Tongue (tissue), 2 donors: ENCODE measurements around the gene MYO19. TPM values are rescaled to one million over a fixed set of nuclear protein-coding genes. Genes with fewer than 3 reads are reported as not detected.

Experiments used
- DNase-seq: peaks from one replicate; pipeline ENCODE4 v3.0.0-alpha.2; 2015
- total RNA-seq: library from RNA; depleted of rRNA; stranded (reverse); fragments of >200 nt; gene quantifications from one replicate; pipeline ENCODE4 v1.2.3, GENCODE V29; 2014

Gene MYO19, protein sequence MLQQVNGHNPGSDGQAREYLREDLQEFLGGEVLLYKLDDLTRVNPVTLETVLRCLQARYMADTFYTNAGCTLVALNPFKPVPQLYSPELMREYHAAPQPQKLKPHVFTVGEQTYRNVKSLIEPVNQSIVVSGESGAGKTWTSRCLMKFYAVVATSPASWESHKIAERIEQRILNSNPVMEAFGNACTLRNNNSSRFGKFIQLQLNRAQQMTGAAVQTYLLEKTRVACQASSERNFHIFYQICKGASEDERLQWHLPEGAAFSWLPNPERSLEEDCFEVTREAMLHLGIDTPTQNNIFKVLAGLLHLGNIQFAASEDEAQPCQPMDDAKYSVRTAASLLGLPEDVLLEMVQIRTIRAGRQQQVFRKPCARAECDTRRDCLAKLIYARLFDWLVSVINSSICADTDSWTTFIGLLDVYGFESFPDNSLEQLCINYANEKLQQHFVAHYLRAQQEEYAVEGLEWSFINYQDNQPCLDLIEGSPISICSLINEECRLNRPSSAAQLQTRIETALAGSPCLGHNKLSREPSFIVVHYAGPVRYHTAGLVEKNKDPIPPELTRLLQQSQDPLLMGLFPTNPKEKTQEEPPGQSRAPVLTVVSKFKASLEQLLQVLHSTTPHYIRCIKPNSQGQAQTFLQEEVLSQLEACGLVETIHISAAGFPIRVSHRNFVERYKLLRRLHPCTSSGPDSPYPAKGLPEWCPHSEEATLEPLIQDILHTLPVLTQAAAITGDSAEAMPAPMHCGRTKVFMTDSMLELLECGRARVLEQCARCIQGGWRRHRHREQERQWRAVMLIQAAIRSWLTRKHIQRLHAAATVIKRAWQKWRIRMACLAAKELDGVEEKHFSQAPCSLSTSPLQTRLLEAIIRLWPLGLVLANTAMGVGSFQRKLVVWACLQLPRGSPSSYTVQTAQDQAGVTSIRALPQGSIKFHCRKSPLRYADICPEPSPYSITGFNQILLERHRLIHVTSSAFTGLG
- 54.2 TPM for total RNA-seq

- DNase-seq, result peak; percentile 94
These were observed at the start of gene MYO19, which contains the start of gene PIGW for GRCh38 chr17:36534840-36535668. Gene MYO19 (minus strand): TSS chr17:36534868. CDS start chr17:36532538, 2,330 bp downstream. Gene PIGW (plus strand): TSS chr17:36534987. CDS start chr17:36537102, 2,115 bp downstream.

- DNase-seq, result no peak
These were observed 49.1 kb upstream of the MYO19 start for GRCh38 chr17:36583787-36584186.

GRCh38 chr17:36578671-36579070, 44.0 kb upstream of the MYO19 start:
- no peak for DNase-seq

- DNase-seq, result no peak
These were observed 42.1 kb upstream of the MYO19 start for GRCh38 chr17:36576793-36577192.

- no peak for DNase-seq
These were observed 40.4 kb upstream of the MYO19 start for GRCh38 chr17:36575028-36575427.

GRCh38 chr17:36566081-36566480, 31.4 kb upstream of the MYO19 start:
- no peak for DNase-seq

- DNase-seq, result no peak
These were observed 18.8 kb upstream of the MYO19 start for GRCh38 chr17:36553459-36553858.

DNA sequence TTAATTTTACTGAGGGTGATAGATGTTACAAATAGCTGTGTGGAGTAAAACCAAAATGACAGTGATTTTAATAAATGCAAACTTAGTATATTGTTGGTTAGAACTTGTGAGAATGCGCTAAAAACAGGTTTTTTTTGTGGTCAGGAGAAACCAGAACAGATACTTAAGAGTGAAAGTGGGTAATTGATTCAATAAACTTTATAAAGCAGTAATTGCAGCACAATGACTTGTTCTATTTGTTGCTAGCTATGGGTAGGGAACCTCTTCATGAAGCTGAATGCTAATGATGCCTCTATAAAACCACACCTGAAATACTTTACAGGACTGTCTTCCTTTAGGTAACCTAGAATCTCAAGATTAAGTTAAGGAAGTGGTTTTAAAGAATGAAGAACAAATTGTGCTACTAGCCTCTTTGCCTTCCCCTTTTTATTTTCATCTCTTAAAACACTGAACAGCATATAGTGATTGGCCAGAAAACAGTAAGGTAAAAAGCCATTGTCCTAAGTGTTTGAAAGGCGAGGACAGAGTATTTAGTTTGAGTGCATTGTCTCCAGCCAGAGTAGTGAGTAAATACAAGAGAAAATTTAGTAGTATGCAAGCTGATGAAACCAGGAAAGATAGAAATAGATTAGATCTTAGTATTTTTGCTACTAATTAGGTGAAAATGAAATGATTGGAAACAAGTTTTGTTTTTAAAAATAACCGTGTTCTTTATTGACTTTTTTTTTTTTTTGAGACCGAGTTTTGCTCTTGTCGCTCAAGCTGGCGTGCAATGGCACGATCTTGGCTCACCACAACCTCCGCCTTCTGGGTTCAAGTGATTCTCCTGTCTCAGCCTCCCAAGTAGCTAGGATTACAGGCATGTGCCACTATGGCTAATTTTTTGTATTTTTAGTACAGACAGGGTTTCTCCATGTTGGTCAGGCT, 16.1 kb upstream of the MYO19 start:
- no peak for DNase-seq

DNA sequence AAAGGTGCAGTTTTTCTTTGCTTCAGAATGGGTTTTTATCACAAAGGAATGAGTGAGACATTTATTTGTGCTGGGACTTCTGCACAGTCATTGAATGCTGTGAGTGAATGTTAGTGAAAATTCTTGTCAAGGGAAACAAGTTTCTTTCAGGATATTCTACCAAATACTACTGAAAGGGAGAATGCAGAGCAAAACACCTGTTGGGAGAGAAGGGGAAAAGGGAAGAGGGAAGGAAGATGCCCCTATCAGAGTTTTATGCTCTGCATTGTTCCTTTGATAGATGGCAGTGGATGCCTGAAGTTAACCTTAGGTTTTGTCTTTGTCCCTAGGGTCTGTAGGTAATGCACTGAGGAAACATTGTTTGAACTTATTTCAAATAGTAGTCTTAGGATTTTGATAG, 13.1 kb upstream of the MYO19 start:
- no peak for DNase-seq

DNA sequence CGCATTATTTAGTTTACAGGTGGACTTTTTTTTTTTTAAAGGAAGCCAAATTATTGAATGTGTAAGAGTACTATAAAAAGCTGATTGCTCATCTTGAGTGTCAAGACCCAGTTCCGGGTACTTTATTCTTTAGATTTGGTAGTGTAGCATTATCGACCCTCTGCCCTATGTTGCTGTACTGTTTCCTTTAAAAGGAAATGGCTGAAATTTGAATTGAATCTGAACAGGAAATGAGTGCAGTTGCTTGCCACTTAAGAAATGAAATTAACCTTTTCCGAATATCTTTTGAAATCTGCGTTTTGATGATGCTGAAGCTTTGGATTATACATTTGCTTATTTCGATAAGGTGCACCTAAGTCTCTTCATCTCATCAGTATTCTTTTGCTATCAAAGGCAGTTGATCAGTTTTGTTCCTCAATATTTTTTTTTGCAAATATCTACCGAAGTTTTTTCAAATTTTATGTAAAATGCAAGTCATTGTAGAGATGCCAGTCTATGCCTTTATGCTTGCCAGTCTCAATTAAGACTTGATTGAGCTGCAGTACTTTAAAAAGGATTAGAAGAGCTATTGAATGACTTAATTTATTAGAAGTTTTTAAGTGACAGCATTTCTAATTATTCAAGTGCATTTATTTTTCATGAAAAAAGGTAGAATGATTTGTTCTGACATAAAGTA, 11.9 kb upstream of the MYO19 start:
- DNase-seq, result no peak

DNA sequence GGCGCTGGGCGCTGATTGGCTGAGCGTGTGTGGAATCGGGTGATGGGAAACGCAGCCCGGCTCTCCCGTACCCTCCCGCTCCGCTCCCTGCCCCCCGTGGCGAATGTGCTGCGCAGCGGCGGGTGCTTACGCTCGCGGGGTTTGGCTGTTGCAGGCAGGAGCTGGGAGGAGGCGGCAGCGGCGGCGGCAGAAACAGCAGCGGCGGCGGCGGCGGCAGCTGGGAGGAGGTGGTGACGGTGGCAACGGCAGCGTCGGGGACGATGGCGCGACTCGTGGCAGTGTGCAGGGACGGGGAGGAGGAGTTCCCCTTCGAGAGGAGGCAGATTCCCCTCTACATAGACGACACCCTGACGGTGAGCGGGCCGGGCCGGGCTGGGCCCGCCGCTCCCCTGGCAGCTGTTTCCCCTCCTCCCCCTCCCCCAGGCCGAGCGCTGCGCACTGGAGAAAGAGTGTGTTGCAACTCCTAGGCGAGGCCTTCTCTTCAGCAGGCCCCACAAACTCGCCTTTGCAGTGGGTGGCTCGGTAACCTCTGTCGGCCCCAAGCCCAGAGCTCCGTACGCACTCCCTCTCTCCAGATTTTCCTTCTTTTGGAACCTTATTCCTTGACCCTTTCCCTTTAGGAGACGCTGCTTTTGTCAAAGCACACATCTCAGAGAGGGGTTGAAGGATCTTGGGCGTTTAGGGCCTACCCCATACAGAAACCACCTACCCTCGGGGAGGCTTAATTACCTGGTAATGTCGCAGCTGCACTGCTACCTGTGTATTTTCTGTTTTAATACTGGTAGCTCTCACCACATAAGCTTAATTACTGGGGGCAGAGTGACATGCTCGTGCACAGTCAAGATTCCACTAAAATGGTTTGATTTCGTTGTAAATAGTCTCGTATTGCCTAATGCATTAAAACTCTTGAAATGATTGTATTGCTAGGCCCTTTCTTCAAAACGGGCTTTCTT, 11.1 kb upstream of the MYO19 start:
- peak; percentile 98 for DNase-seq

GRCh38 chr17:36545077-36545464, 10.4 kb upstream of the MYO19 start:
- DNase-seq, result no peak

DNA sequence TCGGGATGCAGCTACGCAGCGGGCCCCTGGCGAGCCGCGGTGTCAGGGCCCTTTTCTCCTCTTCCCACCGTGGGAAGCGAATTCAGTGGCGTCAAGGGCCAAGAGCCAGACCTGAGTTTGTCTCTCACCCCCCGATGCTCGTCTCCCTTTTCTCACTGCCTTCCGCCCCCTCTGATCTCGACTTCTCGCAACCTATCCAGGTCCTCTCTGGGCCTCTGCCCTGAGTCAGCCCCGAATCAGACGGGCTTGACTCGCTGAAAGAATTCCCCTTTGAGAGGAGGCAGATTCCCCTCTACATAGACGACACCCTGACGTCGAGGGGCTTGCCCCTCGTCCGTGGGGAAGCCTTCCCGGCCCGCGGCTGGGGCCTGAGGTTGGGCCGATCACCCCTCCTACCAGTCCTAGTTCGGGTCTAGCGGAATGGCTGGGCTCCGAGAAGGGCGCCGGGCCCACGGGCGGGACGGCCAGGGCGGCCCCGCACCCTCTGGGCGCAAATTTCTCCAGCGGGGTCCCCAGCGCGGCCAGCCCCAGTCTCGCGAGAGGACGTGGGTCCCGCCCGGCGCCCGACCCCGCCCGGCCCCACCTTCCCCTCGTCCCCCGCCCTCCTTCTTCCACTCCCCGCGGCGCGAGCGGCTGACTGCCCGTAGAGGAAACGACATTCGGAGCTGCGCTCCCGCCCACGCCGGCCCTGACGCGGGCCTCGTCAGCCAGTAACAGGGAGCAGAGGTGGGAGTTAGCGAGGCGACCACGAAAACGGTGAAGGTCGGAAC, 9.8 kb upstream of the MYO19 start, which contains the start of gene GGNBP2:
Gene GGNBP2 (plus strand): TSS at position 613 of the 770 bp plus-strand sequence. CDS start 806 bp downstream, outside the sequence.
- DNase-seq, result peak; percentile 97

DNA sequence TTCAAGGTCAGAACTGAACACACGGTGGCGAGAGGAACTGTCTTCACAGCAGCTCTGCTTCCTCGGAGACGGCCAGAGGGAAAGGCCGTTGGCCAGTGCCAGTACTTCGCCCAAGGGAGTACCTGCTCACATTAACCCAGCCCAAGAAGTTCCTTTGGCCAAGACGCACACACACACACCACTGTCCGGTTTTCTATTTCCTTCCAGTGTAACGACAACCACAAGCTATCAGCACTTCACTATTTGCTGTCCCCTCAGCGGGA, 9.3 kb upstream of the MYO19 start:
- peak; percentile 51 for DNase-seq

- DNase-seq, result no peak
These were observed 8.1 kb upstream of the MYO19 start for GRCh38 chr17:36542755-36543154.

GRCh38 chr17:36540696-36541095, 6.0 kb upstream of the MYO19 start:
- DNase-seq, result no peak

- DNase-seq, result no peak
These were observed 1.0 kb upstream of the MYO19 start for GRCh38 chr17:36535669-36536081.
